ENCODE results near the gene CLSTN2. TPM values are rescaled to one million over a fixed set of nuclear protein-coding genes. Genes with fewer than 3 reads are reported as not detected.
A peak's percentile ranks its signal among the peaks of the same experiment; 100 is the strongest.

Gene CLSTN2
- total and polyA plus RNA-seq, 2 experiments from 2014 or later = 3.5 to 7.0 TPM

DNA sequence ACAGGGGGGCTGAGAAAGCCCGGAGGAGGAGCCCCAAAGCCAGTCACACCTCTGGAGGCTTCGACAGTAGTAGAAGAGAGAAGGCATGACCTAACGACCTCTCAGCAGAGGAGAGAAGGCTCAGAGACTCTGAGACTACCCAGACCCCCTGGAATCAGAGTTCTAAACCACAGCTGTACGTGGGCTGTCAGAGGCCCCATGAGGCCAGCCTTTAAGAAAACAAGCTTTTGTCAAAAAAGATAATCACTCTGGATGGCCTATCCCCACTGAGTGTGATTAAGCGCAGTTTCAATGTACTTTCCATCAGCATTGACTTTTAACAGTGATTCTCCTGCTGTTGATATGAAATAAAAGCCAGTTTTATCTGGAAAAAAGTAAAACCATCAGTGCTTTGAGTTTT lies 330.3 kb downstream of the CLSTN2 start:
- peak in 1 of 2 donors; percentile 30 for DNase-seq (ENCODE audit: low read depth in 1 of 2, low spot score in 1 of 2)
- H3K27ac ChIP-seq = no peak overlapping the region
- no peaks in the 10 kb centered on the region for H3K27me3 ChIP-seq
- H3K36me3 ChIP-seq = no peaks in the 10 kb centered on the region
- no peaks in the 10 kb centered on the region for H3K9me3 ChIP-seq (ENCODE audit: low read depth)
- peaks cover 9% of the 10 kb centered on the region for H3K4me1 ChIP-seq (ENCODE audit: low read depth)
- TF ChIP-seq, protein P1, sequence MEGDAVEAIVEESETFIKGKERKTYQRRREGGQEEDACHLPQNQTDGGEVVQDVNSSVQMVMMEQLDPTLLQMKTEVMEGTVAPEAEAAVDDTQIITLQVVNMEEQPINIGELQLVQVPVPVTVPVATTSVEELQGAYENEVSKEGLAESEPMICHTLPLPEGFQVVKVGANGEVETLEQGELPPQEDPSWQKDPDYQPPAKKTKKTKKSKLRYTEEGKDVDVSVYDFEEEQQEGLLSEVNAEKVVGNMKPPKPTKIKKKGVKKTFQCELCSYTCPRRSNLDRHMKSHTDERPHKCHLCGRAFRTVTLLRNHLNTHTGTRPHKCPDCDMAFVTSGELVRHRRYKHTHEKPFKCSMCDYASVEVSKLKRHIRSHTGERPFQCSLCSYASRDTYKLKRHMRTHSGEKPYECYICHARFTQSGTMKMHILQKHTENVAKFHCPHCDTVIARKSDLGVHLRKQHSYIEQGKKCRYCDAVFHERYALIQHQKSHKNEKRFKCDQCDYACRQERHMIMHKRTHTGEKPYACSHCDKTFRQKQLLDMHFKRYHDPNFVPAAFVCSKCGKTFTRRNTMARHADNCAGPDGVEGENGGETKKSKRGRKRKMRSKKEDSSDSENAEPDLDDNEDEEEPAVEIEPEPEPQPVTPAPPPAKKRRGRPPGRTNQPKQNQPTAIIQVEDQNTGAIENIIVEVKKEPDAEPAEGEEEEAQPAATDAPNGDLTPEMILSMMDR (IDR thresholded peaks at IDR 0.05; ENCODE audit: low read depth, low read length) = no peak
- H3K4me3 ChIP-seq = no peak overlapping the region

DNA sequence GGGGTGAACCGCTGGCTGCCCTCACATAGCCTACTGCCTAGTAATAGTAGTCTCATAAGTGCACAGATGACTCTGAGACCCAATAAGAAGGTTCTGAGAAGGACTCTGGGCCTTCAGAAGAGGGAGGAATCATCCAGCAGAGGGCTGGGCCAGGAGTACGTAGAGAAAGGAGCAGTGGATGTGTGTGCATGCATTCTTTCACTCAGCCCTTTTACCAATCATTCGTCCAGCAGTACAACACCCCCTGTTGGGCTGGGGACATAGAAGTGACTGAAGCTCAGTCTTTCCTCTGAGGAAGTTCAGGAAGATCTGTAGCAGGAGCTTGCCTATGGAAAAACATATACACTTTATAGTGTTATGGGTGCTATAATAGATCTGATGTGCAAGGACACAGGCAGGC lies 333.1 kb downstream of the CLSTN2 start:
- Histone ChIP-seq H3K27me3 (no peaks in the 10 kb centered on the region), H3K9me3 (ENCODE audit: low read depth) (no peaks in the 10 kb centered on the region), H3K36me3 (no peaks in the 10 kb centered on the region), H3K4me1 (ENCODE audit: low read depth) (peaks cover 9% of the 10 kb centered on the region), H3K27ac (no peak overlapping the region), H3K4me3 (no peak overlapping the region)
- no peak for DNase-seq (ENCODE audit: low read depth in 1 of 2, low spot score in 1 of 2)
- TF ChIP-seq, protein P1 (IDR thresholded peaks at IDR 0.05; ENCODE audit: low read depth, low read length) = no peak

DNA sequence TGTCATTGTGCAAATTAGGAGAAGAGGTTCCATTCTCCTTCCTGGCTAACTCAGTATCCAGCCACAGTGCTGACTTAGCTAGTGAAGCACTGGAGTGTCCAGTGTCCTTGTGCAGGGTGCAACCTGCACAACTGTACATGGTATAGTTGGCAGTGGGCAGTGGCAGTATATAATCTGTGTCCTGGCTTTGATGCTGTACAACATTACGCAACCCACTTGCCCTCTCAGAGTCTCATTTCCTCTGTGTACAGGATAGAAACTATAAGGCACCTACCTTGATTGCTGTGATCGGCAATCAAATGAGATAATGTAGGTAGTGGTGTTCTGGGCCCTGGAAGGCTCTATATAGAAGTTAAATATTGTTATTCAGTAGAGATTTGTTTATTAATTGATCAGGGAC lies 333.6 kb downstream of the CLSTN2 start:
- DNase-seq (ENCODE audit: low read depth in 1 of 2, low spot score in 1 of 2) = no peak
- no peak overlapping the region for H3K4me3 ChIP-seq
- no peak overlapping the region for H3K27ac ChIP-seq
- H3K36me3 ChIP-seq = no peaks in the 10 kb centered on the region
- TF ChIP-seq, protein P1 (IDR thresholded peaks at IDR 0.05; ENCODE audit: low read depth, low read length) = no peak
- peaks cover 9% of the 10 kb centered on the region for H3K4me1 ChIP-seq (ENCODE audit: low read depth)
- no peaks in the 10 kb centered on the region for H3K27me3 ChIP-seq
- no peaks in the 10 kb centered on the region for H3K9me3 ChIP-seq (ENCODE audit: low read depth)

DNA sequence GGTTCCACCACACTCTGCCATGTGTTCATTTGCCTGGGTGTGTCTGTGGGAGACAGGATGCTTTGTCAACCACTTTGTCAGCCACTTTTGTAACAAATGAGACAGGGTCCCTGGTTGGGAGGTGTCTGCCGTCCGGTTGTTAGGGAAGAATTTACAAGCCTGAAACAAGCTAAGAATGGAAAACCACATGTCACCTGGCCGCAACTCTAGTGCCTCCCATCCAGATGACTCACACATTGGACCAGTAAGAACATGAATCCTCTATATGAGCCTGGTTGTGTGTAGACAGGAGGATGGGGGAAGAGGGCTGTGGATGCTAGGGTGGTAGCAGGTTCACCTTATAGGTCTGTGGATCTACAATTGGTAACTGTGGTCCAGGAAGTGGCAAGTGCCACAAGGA lies 335.3 kb downstream of the CLSTN2 start:
- H3K27ac ChIP-seq = no peak overlapping the region
- H3K9me3 ChIP-seq (ENCODE audit: low read depth) = no peaks in the 10 kb centered on the region
- H3K4me1 ChIP-seq (ENCODE audit: low read depth) = peaks cover 7% of the 10 kb centered on the region
- no peak overlapping the region for H3K4me3 ChIP-seq
- TF ChIP-seq, protein P1 (IDR thresholded peaks at IDR 0.05; ENCODE audit: low read depth, low read length) = no peak
- no peaks in the 10 kb centered on the region for H3K36me3 ChIP-seq
- no peaks in the 10 kb centered on the region for H3K27me3 ChIP-seq
- no peak for DNase-seq (ENCODE audit: low read depth in 1 of 2, low spot score in 1 of 2)

DNA sequence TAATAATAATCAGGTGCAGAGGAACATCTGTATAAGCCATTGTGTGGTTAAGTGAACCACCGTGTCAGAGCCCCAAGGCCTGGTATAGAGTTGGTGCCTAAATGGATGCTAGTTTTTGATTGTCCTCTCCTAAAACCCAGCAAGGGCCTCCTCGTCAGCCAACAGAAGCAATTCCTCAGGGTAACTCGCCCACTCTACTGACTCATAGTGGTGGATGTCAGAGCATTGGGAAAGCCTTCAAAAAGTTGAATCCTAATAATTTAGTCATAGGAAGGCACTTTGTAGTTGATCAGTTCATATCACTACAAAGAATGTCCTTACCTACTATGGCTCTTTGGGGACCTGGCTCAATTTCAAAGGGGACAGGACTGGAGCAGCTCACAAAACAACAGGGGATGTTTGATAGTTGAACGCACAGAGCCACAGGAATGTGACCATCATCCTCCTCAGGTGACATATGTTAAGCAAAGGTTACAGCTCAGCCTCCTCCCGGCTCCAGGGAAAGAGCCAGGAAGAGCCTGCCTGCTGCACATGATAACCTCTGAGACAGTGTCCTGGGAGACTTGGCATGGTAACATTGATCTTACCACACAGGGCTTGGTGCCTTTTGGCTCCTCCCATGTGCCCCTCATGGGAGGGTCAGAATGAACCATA lies 338.7 kb downstream of the CLSTN2 start:
- TF ChIP-seq, protein P1 (IDR thresholded peaks at IDR 0.05; ENCODE audit: low read depth, low read length) = no peak

More for the DNA sequence above, 338.7 kb downstream of the CLSTN2 start:
- Histone ChIP-seq H3K36me3 (no peaks in the 10 kb centered on the region), H3K27ac (no peak overlapping the region), H3K27me3 (no peaks in the 10 kb centered on the region), H3K9me3 (ENCODE audit: low read depth) (no peaks in the 10 kb centered on the region), H3K4me3 (no peak overlapping the region), H3K4me1 (ENCODE audit: low read depth) (peaks cover 6% of the 10 kb centered on the region)
- no peak for DNase-seq (ENCODE audit: low read depth in 1 of 2, low spot score in 1 of 2)

Measured in cardiac muscle cell (in vitro differentiated cells and primary cell).